ENCODE data around the gene MGAT3.

The MGAT3 gene

DNA sequence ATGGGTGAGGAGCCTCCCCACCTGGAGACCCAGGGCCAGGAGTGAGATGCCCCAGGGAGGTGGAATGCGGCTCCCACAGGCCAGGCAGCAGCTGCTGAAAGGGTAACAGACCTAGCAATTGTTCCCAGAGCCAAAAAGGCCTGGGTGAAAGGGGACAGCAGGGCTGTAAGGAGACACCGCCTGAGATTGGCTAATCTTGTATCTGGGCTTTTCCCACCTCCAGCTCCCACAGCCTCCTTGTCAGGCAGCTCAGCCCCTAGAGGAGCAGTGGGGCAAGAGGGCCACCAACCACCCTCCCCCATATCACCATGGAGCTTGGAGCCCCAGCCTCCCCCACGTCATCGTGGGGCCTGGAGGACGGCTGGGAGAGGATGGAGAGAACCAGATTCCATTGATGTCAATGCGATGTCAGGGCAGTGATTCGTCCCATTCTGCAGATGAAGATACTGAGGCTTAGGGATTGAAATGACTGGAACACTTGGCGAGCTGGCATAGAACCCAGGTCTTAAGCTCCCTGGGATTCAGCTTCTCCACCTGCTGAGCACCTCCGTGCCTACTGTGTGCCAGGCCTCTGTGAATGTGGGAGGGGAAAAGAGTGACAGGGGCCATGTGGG lies 2.9 kb upstream of the MGAT3 start:
- DNase-seq, result no peak

DNA sequence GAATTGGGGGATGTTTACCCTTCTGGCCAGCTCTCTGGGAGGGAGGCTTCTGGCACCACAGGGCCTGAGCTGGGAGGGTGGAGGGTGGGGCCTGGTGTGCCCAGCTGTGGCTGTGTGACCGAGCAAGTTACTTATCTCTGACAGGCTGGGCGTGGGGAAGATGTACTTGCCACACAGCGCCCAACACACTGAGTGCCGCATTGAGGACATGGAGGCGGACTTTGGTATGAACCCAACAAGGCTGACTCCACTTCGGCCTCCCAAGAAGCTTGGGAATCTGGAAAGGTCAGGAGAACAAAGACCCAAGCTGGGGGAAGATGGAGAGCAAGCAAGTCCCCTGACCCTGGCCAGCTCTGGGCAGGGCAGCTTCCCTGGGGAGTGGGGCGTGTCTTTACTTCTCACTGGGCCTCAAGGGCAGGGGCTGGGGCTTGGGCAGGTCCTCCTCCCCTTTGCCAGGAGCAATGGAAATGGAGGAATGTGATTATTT lies 2.4 kb upstream of the MGAT3 start:
- no peak for DNase-seq

DNA sequence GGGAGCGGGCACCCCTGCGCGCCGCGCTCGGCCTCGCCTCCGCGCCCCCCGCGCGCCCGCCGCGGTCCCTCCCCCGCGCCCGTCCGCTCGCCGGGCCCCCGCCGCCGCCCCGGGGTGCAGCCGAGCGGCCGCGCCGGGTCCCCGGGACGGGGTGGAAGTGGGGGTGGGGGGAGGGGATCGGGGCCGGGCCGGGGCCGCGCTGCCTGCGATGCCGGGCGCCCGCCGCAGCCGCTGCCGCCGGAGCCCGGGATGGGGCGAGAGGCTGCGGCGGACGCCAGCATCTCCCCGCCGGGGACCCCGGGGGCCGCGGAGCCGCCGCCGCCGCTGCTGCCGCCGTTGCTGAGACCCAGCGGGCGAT lies 365 bp downstream of the MGAT3 start:
- no peak for DNase-seq

- peak; percentile 33 for DNase-seq
These were observed 988 bp downstream of the MGAT3 start for GRCh38 chr22:39457556-39458443.

- DNase-seq, result no peak
These were observed 1.8 kb downstream of the MGAT3 start for GRCh38 chr22:39458444-39459083.

DNA sequence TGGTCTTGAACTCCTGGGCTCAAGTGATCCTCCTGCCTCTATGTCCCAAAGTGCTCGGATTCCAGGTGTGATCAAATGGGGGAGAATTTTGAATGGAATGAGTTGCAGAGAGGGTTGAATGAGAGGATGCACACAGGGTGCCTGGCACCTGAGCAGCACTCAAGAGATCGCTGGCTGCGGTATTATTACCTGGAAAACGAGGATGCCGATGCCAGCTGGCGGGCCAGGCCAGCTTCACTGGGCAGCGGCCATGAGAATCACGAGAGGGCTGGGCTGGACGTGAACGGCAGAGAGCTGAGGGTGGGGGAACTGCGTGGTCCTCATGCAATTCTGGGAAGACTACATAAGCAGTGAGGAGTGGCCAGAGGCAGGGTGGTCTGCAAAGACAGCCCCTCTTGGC lies 2.9 kb downstream of the MGAT3 start:
- no peak for DNase-seq

- DNase-seq, result peak; percentile 29
These were observed 5.8 kb downstream of the MGAT3 start for GRCh38 chr22:39462443-39463221.

DNA sequence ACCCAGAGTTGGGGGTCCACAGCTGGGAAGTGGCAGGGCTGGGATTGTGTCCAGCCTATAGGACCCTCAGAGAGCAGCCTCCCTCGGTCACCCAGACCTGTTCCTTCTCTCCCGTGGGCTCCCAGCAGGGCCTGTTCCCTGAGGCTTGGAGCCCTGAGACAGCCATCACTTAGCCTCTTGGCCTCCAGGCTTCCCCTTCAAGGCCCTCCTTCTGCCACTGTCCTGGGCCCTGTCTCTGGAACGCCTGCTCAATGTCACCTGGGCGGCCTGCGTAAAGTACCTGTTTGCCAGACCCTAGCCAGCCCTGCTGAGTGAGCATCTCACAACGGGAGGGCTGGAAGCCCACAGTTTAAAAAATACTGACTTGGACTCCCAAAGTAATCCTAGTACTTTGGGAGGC lies 6.5 kb downstream of the MGAT3 start:
- no peak for DNase-seq

DNA sequence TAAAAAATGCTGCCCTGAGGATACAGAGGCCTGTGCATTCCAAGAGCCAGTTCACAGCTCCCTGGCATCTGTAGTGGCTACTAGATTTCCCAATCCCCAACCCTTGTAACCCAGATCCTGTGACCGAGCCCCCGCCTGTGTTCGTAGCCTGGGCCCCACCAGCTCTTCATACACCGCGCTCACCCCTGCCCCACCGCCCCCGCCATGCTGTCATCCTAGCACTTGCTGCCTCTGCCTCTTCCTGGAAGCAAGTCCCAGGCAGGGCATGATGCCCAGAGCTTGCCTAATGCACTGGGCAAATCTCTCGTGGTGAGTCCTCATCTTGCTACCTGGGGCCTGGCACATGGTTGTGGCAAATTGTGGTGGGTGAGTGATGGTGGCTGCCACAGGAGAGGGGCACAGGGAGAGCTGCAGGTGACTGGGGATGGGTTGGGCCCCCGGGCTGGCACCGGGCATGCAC lies 7.1 kb downstream of the MGAT3 start:
- DNase-seq, result peak; percentile 79

DNA sequence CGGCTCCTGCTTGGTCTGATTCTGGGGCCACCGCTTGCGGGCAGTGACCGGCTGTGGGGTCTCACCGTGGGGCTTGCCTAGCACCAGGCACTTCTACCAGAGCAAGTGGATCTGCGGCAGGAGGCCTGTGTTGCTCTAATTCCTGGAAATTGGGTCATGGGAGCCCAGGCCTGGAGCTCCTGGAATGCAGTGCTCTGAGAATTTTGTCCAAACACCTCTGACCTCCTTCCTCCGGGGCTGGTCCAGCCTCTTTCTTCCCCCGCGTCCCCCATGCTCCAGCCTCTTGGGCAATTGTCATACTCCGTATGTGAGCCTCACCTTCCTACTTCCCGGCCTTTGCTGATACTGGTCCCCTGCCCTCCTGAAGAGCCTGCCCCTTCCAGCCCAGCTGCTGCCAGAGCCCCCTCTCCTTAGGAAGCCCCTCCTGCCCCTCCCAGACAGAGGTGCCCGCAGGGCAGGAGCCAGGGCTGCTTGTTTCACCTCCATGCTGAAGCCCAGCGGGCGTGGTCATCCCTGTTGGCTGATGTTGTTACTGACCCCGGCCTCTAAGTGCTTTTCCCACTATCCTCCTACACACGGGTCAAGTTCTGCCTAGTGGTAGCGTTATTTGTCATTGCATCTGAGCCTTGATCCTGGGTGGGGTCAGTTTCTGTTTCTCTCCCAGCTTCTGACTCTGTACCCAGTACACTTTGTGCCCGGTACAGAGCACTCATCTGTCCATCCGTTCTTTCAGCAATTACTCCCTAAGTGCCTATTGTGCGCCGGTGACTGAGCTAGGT lies 9.6 kb downstream of the MGAT3 start:
- DNase-seq, result no peak

- DNase-seq, result no peak
These were observed 10.6 kb downstream of the MGAT3 start for GRCh38 chr22:39467390-39467895.

DNA sequence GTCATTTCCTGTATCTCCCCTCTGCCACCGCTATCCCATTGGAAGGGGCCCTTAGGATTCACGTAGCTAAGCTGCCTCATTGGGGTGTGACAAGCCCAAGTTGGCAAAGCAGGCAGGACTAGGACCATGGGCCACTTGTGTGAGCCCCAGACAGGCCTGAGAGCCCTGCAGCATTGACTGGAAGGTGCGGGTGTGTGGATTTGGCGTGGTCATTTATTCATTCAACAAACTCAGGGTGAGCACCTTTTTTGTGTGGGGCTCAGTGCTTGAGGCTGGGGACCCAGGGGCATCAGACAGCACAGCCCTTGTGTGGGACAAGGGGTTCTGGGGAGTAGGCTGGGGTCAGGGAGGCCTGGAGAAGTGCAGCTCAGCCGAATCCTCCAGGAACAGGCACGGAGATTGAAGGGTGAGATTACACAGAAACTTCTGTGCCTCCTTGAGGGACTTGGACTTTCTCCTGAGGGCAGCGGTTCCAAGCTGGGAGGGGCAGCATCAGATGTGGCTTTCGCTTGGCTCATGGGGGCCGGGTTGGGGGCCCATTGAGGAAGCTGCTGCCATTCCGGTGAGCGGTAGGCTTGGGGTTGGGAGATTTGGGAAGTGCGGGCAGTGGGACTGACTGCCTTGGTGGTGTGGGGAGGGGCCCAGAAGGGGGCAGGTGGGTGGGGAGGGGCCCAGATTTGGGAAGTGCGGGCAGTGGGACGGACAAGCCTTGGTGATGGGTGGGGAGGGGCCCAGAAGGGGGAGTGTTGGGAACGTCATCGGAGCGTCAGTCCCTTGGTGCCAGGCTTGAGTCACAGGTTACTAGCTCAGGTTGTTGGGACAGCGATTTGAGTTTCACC lies 11.9 kb downstream of the MGAT3 start:
- no peak for DNase-seq

DNA sequence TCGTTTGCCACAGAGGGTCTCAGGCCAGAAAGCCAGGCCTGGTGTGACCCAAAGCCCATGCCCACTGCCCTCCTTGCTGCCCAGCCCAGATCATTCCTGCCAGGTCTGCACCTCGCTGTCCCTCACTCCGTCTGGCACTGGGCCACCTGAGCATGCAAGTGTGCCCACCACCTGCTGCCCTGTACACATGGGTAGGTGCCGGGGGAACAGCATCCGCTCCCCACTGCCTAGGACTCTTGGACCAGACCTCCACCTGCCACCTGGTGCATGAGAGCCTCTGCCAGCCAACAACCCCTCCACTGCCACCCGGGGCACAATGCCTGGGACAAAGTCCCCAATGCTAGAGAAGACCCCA lies 12.5 kb downstream of the MGAT3 start:
- no peak for DNase-seq

- peak; percentile 80 for DNase-seq
These were observed 13.1 kb downstream of the MGAT3 start for GRCh38 chr22:39469681-39470450.

DNA sequence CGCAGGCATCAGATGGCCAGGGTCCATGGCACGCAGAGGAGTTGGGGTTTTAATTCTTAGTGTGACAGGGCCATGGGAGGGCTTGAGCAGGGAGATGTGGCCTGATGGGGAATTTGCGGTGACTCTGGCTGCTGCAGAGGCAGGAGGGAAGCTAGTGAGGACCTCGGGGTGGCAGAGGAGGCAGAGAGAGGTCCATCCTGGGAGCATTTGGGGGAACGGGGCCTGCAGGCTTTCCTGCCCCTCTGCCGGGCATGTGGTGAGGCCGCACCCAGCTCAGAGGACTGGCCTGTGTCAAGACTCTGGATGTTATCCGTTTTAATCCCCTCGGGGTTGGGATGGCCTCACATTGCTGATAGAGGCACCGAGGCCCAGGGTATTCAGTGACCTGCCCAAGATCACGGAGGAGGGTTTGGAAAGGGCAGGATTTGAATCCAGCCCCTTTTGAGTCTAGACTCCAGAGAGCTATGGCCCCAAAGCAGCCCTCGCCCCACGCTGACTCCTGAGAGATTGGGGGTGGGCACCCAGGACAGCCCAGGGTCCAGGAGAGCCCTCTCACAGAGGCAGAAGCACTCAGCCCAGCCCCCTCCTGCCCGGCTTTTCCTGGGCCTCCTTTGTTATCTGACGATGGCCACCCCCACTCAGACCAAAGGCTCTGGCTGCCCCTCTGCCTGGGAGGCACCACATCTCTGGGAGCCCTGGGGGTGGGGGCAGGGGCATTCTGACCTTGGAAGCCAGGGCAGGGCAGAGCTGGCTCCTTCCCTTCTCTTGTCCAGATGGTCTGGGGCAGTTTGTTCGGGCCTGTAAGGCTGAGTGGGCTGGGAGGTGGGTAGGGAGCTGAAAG lies 13.9 kb downstream of the MGAT3 start:
- DNase-seq, result no peak

GRCh38 chr22:39471381-39472141 lies 14.7 kb downstream of the MGAT3 start:
- no peak for DNase-seq

- DNase-seq, result no peak
These were observed 16.1 kb downstream of the MGAT3 start for GRCh38 chr22:39472570-39473556.
